HCT116 (cell line): Measurements from ENCODE around the gene INPP5K. TPM values are rescaled to one million over a fixed set of nuclear protein-coding genes. Genes with fewer than 3 reads are reported as not detected.

Experiments used
- ATAC-seq: fragments of 200-7000 bp; cut with Tn5 transposase; 2 replicates; pipeline ENCODE4 v1.9.1; 2020; ENCODE audit warnings: mild to moderate bottlenecking, moderate library complexity
- BruUV-seq: library from RNA; stranded (reverse); fragments of 400-500 nt; replicated peaks from 2 replicates; lab custom pipeline; 2021; lab: Mats Ljungman, UMichigan
- CTCF ChIA-PET: fragments of 300-600 bp; sonication (Branson Sonifier 250); formaldehyde crosslinking; loops from one replicate; lab custom pipeline; 2021; ENCODE audit warnings: antibody characterized with exemption; lab: Charles Lee
- POLR2A ChIA-PET: fragments of 300-600, 350-600 bp; sonication (Branson Sonifier 250); formaldehyde crosslinking; loops from one replicate; lab custom pipeline; 2021; ENCODE audit warnings: antibody characterized with exemption; lab: Charles Lee
- RAD21 ChIA-PET, 2 experiments: fragments of 300-600 bp; sonication (Branson Sonifier 250); formaldehyde crosslinking; loops; one replicate each; lab custom pipeline; 2023; ENCODE audit warnings: low total read pairs in 2 of 2; ENCODE audit not compliant: uncharacterized antibody in 2 of 2, unreplicated experiment in 2 of 2, low non-redundant PET in 1 of 2; lab: Charles Lee
- DNase-seq: peaks from one replicate; pipeline ENCODE4 v3.0.0-alpha.2; 2010; ENCODE audit warnings: low read depth, low spot score
- H2AFZ ChIP-seq: fragments of 200-600 bp; shearing (Covaris generic), sonication (generic); 2 replicates; pipeline ENCODE4 v1.6.1; 2017; ENCODE audit warnings: low read depth, mixed run types, mixed read lengths, antibody characterized with exemption, low read length; ENCODE audit not compliant: poor library complexity, severe bottlenecking
- H3K27ac ChIP-seq: 2 replicates; pipeline ENCODE4 v1.5.1; 2012; ENCODE audit warnings: low read depth, low read length
- H3K27me3 ChIP-seq: fragments of 200-600 bp; sonication (generic); 2 replicates; pipeline ENCODE4 v1.6.1; 2016; ENCODE audit warnings: mixed run types, low read length, mixed read lengths; ENCODE audit not compliant: insufficient read depth
- H3K36me3 ChIP-seq, 2 experiments: fragments of 200-500 bp in 1 of 2; fragments of 200-600 bp in 1 of 2; sonication (Bioruptor generic) in 1 of 2; sonication (generic) in 1 of 2; 2 replicates each; pipeline versions ENCODE4 v1.5.1 to v1.6.1; 2014 to 2016; ENCODE audit warnings: low read length in 2 of 2, inconsistent platforms in 1 of 2, mixed read lengths in 1 of 2, mixed run types in 1 of 2; ENCODE audit not compliant: insufficient read depth in 2 of 2, control insufficient read depth in 1 of 2
- H3K4me1 ChIP-seq, 2 experiments: fragments of 200-600 bp in 1 of 2; sonication (generic) in 1 of 2; 2 replicates each; pipeline versions ENCODE4 v1.5.1 to v1.6.1; 2012 to 2017; ENCODE audit warnings: low read length in 2 of 2, inconsistent platforms in 1 of 2, mild to moderate bottlenecking in 1 of 2, mixed read lengths in 1 of 2, mixed run types in 1 of 2, moderate library complexity in 1 of 2; ENCODE audit not compliant: insufficient read depth in 2 of 2, control insufficient read depth in 1 of 2
- H3K4me2 ChIP-seq: fragments of 200-600 bp; sonication (generic); 2 replicates; pipeline ENCODE4 v1.6.1; 2017; ENCODE audit warnings: mixed run types, low read length, mixed read lengths
- H3K4me3 ChIP-seq, 2 experiments: fragments of 200-600 bp in 1 of 2; sonication (generic) in 1 of 2; replicated peaks in 1 of 2; 2 replicates each; pipeline ENCODE4 v1.5.1; 2011 to 2016; ENCODE audit warnings: low read length in 2 of 2, control low read depth in 1 of 2, low read depth in 1 of 2, mild to moderate bottlenecking in 1 of 2, mixed read lengths in 1 of 2, mixed run types in 1 of 2
- H3K79me2 ChIP-seq: fragments of 200-600 bp; sonication (generic); 2 replicates; pipeline ENCODE4 v1.6.1; 2017; ENCODE audit warnings: mild to moderate bottlenecking, mixed run types, low read length, moderate library complexity, mixed read lengths; ENCODE audit not compliant: insufficient read depth
- H3K9ac ChIP-seq: fragments of 200-600 bp; sonication (generic); 2 replicates; pipeline ENCODE4 v1.6.1; 2016; ENCODE audit warnings: low read length, mixed read lengths
- H3K9me2 ChIP-seq: fragments of 200-600 bp; sonication (generic), shearing (Covaris generic); 2 replicates; pipeline ENCODE4 v1.6.1; 2017; ENCODE audit warnings: mixed run types, mild to moderate bottlenecking, moderate library complexity; ENCODE audit not compliant: insufficient read depth
- H3K9me3 ChIP-seq, 2 experiments: fragments of 200-500 bp in 1 of 2; fragments of 200-600 bp in 1 of 2; sonication (Bioruptor generic) in 1 of 2; sonication (generic) in 1 of 2; 2 replicates each; pipeline ENCODE4 v1.6.1; 2014 to 2017; ENCODE audit warnings: low read length in 2 of 2, mixed read lengths in 2 of 2, inconsistent platforms in 1 of 2, low read depth in 1 of 2, mild to moderate bottlenecking in 1 of 2, mixed run types in 1 of 2, moderate library complexity in 1 of 2; ENCODE audit not compliant: control insufficient read depth in 1 of 2, insufficient read depth in 1 of 2
- H4K20me1 ChIP-seq: fragments of 200-600 bp; sonication (generic), shearing (Covaris generic); 2 replicates; pipeline ENCODE4 v1.6.1; 2017; ENCODE audit warnings: mixed run types, mild to moderate bottlenecking, moderate library complexity; ENCODE audit not compliant: insufficient read depth
- ELF1 ChIP-seq: IDR thresholded peaks from 2 replicates; pipeline ENCODE4 v1.6.1; 2012; ENCODE audit warnings: low read depth, borderline replicate concordance
- FOSL1 ChIP-seq: IDR thresholded peaks from 2 replicates; pipeline ENCODE4 v1.6.1; 2012; ENCODE audit warnings: low read depth
- JUND ChIP-seq: IDR thresholded peaks from 2 replicates; pipeline ENCODE4 v1.6.1; 2012
- POLR2AphosphoS5 ChIP-seq: IDR thresholded peaks from 2 replicates; pipeline ENCODE4 v1.6.1; 2011; ENCODE audit warnings: mild to moderate bottlenecking, low read depth, low read length, moderate library complexity
- RAD21 ChIP-seq: IDR thresholded peaks from 2 replicates; pipeline ENCODE4 v1.6.1; 2012; ENCODE audit warnings: low read depth, mild to moderate bottlenecking
- SIN3A ChIP-seq: IDR thresholded peaks from 2 replicates; pipeline ENCODE4 v1.6.1; 2012; ENCODE audit warnings: low read depth
- SP1 ChIP-seq: IDR thresholded peaks from 2 replicates; pipeline ENCODE4 v1.6.1; 2012; ENCODE audit warnings: low read depth
- TCF7L2 ChIP-seq: IDR thresholded peaks from 2 replicates; pipeline ENCODE4 v1.7.0; 2011; ENCODE audit warnings: borderline replicate concordance, inconsistent platforms; ENCODE audit not compliant: insufficient read depth, insufficient read length; ENCODE audit errors: extremely low read depth
- YY1 ChIP-seq: IDR thresholded peaks from 2 replicates; pipeline ENCODE4 v1.6.1; 2011; ENCODE audit warnings: low read length, low read depth, moderate library complexity, mild to moderate bottlenecking; ENCODE audit not compliant: insufficient replicate concordance; ENCODE audit errors: extremely low read depth
- intact Hi-C: fragments of 100-400 bp; cut with micrococcal nuclease; formaldehyde crosslinking; loops from 2 replicates; pipeline ENCODE4 v1.10.0; 2022
- total RNA-seq: library from RNA; stranded (reverse); gene quantifications from one replicate; pipeline ENCODE4 v1.2.1, GENCODE V29; 2021; ENCODE audit not compliant: unreplicated experiment
- TF ChIP-seq, protein P1 (sequence below): IDR thresholded peaks from 2 replicates; pipeline ENCODE4 v1.6.1; 2012; ENCODE audit warnings: low read depth
- TF ChIP-seq, protein P2 (sequence below), 3 experiments: fragments of 200-600 bp in 1 of 3; sonication (generic) in 1 of 3; IDR thresholded peaks in 2 of 3; conservative IDR thresholded peaks in 1 of 3; 2 replicates each; pipeline ENCODE4 v1.5.1; 2012 to 2017; ENCODE audit warnings: low read depth in 2 of 3, low read length in 2 of 3, antibody characterized with exemption in 1 of 3, borderline replicate concordance in 1 of 3, control low read depth in 1 of 3, mild to moderate bottlenecking in 1 of 3, mixed read lengths in 1 of 3, mixed run types in 1 of 3, moderate library complexity in 1 of 3; ENCODE audit not compliant: insufficient read depth in 1 of 3
- TF ChIP-seq, protein P3 (sequence below): IDR thresholded peaks from 2 replicates; pipeline ENCODE4 v1.6.1; 2012

INPP5K gene
- total RNA-seq, 1 experiment from 2014 or later = 25.6 TPM

DNA sequence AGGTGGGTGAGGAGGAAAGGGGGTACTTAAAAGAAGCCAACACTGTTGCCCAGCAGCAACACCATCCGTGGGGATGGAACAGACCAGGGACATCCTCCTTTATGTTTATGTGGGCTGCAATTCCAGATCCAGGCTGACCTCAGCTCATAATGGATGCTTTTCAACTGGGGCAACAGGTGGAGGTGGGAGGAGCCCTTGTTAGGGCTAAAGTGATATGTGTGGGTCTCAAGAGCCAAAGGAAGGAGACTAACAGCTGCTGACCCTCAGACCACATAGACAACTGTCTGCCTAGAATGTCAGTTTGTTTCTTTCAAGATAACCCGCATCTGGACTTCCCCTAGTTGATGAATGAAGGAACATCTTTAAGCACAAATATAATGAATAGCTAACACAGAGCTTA is 2.0 kb upstream of the INPP5K start:
- POLR2A ChIA-PET = interaction anchor here (1.0 to 2.8 kb wide), 3 partner anchors 15 to 37 kb away, joined by 3 to 14 read pairs (median 3); no protein-coding TSS in a partner anchor
- ATAC-seq (no peak), DNase-seq (no peak)
- H3K79me2 ChIP-seq = peaks cover 29% of the 10 kb centered on the region
- CTCF ChIA-PET = interaction anchor here (1.4 kb wide), 1 partner anchor 112 kb away, joined by 3 read pairs; no protein-coding TSS in a partner anchor
- H4K20me1 ChIP-seq = no peaks in the 10 kb centered on the region
- peak overlapping the region; percentile 84 for H3K4me2 ChIP-seq
- H3K4me1 ChIP-seq = peaks cover 13 to 22% of the 10 kb centered on the region in 2 experiments
- peak overlapping the region; percentile 82; the same call in 1 of the 2 replicates for H3K27ac ChIP-seq
- intact Hi-C loops = loop anchor here (5.0 kb wide), 1 partner anchor 56 kb away; no protein-coding TSS in a partner anchor
- TF ChIP-seq TCF7L2 (no peak), SIN3A (no peak), SP1 (no peak), JUND (no peak), YY1 (no peak), RAD21 (no peak), ELF1 (no peak), POLR2AphosphoS5 (no peak; the same call in 1 of the 2 replicates), FOSL1 (no peak)
- TF ChIP-seq, protein P1, sequence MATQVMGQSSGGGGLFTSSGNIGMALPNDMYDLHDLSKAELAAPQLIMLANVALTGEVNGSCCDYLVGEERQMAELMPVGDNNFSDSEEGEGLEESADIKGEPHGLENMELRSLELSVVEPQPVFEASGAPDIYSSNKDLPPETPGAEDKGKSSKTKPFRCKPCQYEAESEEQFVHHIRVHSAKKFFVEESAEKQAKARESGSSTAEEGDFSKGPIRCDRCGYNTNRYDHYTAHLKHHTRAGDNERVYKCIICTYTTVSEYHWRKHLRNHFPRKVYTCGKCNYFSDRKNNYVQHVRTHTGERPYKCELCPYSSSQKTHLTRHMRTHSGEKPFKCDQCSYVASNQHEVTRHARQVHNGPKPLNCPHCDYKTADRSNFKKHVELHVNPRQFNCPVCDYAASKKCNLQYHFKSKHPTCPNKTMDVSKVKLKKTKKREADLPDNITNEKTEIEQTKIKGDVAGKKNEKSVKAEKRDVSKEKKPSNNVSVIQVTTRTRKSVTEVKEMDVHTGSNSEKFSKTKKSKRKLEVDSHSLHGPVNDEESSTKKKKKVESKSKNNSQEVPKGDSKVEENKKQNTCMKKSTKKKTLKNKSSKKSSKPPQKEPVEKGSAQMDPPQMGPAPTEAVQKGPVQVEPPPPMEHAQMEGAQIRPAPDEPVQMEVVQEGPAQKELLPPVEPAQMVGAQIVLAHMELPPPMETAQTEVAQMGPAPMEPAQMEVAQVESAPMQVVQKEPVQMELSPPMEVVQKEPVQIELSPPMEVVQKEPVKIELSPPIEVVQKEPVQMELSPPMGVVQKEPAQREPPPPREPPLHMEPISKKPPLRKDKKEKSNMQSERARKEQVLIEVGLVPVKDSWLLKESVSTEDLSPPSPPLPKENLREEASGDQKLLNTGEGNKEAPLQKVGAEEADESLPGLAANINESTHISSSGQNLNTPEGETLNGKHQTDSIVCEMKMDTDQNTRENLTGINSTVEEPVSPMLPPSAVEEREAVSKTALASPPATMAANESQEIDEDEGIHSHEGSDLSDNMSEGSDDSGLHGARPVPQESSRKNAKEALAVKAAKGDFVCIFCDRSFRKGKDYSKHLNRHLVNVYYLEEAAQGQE = no peak
- TF ChIP-seq, protein P2, sequence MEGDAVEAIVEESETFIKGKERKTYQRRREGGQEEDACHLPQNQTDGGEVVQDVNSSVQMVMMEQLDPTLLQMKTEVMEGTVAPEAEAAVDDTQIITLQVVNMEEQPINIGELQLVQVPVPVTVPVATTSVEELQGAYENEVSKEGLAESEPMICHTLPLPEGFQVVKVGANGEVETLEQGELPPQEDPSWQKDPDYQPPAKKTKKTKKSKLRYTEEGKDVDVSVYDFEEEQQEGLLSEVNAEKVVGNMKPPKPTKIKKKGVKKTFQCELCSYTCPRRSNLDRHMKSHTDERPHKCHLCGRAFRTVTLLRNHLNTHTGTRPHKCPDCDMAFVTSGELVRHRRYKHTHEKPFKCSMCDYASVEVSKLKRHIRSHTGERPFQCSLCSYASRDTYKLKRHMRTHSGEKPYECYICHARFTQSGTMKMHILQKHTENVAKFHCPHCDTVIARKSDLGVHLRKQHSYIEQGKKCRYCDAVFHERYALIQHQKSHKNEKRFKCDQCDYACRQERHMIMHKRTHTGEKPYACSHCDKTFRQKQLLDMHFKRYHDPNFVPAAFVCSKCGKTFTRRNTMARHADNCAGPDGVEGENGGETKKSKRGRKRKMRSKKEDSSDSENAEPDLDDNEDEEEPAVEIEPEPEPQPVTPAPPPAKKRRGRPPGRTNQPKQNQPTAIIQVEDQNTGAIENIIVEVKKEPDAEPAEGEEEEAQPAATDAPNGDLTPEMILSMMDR (IDR thresholded peaks at IDR 0.05 in 2 of 3, conservative IDR thresholded peaks at IDR 0.05 in 1 of 3; ENCODE audit: borderline replicate concordance in 1 of 3, insufficient read depth in 1 of 3, low read depth in 2 of 3, low read length in 2 of 3) = no peak
- TF ChIP-seq, protein P3, sequence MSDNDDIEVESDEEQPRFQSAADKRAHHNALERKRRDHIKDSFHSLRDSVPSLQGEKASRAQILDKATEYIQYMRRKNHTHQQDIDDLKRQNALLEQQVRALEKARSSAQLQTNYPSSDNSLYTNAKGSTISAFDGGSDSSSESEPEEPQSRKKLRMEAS = no peak
- H3K27me3 ChIP-seq = no peaks in the 10 kb centered on the region
- H3K4me3 ChIP-seq = no peak overlapping the region
- no peak overlapping the region for H2AFZ ChIP-seq
- no TSS peak for BruUV-seq
- no peaks in the 10 kb centered on the region for H3K9me3 ChIP-seq
- RAD21 ChIA-PET = no interaction called here
- no peak overlapping the region for H3K9ac ChIP-seq
- H3K9me2 ChIP-seq = no peaks in the 10 kb centered on the region
- peaks cover 0 to 17% of the 10 kb centered on the region in 2 experiments; a peak in 1 of 4 replicates for H3K36me3 ChIP-seq
